K562 (cell line): ENCODE measurements around the gene CFAP73. TPM values are rescaled to one million over a fixed set of nuclear protein-coding genes. Genes with fewer than 3 reads are reported as not detected.

Experiments
- ATAC-seq: fragments of 200-7000 bp; cut with Tn5 transposase; 3 replicates; pipeline ENCODE4 v1.9.1; 2020; ENCODE audit warnings: moderate library complexity
- BruUV-seq: library from RNA; stranded (reverse); fragments of 400-500 nt; replicated peaks from 2 replicates; lab custom pipeline; 2021; lab: Mats Ljungman, UMichigan
- CTCF ChIA-PET: fragments of 300-600 bp; formaldehyde crosslinking; extraction: SDS; loops from one replicate; lab custom pipeline; 2021; ENCODE audit warnings: low intra/inter-chr PET ratio; lab: Yijun Ruan, JAX
- POLR2A ChIA-PET: fragments of 300-600, 350-650 bp; sonication (Branson Sonifier 250); formaldehyde crosslinking; extraction: SDS; loops from one replicate; lab custom pipeline; 2021; ENCODE audit warnings: antibody characterized with exemption, inconsistent platforms; lab: Yijun Ruan, JAX
- DNase-seq, 4 experiments: peaks; one replicate each; pipeline versions ENCODE4 v3.0.0 to v3.0.0-alpha.2; 2011 to 2018; ENCODE audit warnings: low spot score in 3 of 4, mixed read lengths in 3 of 4; ENCODE audit errors: extremely low read depth in 1 of 4
- FAIRE-seq: peaks from 2 replicates; lab custom pipeline; 2011; peaks lifted over from hg19 to GRCh38; lab: Jason Lieb, UNC
- H2AFZ ChIP-seq: 2 replicates; pipeline ENCODE4 v1.6.0; 2011; ENCODE audit warnings: low read depth, low read length, control low read depth, inconsistent platforms
- H3K27ac ChIP-seq: fragments of 200-600 bp; 3 replicates; pipeline ENCODE4 v1.8.0; 2011; ENCODE audit warnings: low read depth, mild to moderate bottlenecking, control low read depth, inconsistent platforms, low read length, moderate library complexity, mixed read lengths; ENCODE audit errors: extremely low read depth
- H3K27me3 ChIP-seq, 2 experiments: fragments of 300-600 bp in 1 of 2; 2 replicates in 1 of 2; 3 replicates in 1 of 2; pipeline versions ENCODE4 v1.6.0 to v1.8.0; 2011; ENCODE audit warnings: inconsistent platforms in 2 of 2, low read length in 2 of 2, mild to moderate bottlenecking in 1 of 2, mixed read lengths in 1 of 2, moderate library complexity in 1 of 2; ENCODE audit not compliant: control insufficient read depth in 2 of 2, insufficient read depth in 2 of 2
- H3K36me3 ChIP-seq: fragments of 300-600 bp; 3 replicates; pipeline ENCODE4 v1.8.0; 2011; ENCODE audit warnings: mild to moderate bottlenecking, low read length, inconsistent platforms; ENCODE audit not compliant: control insufficient read depth, insufficient read depth
- H3K4me1 ChIP-seq, 2 experiments: fragments of 200-600 bp in 1 of 2; replicated peaks in 1 of 2; 2 replicates in 1 of 2; 3 replicates in 1 of 2; pipeline versions ENCODE4 v1.5.1 to v1.8.0; 2011; ENCODE audit warnings: inconsistent platforms in 2 of 2, low read length in 2 of 2, mild to moderate bottlenecking in 1 of 2, mixed read lengths in 1 of 2, moderate library complexity in 1 of 2; ENCODE audit not compliant: control insufficient read depth in 2 of 2, insufficient read depth in 2 of 2
- H3K4me2 ChIP-seq: 2 replicates; pipeline ENCODE4 v1.6.1; 2011; ENCODE audit warnings: low read length, control low read depth, inconsistent platforms, mixed read lengths; ENCODE audit not compliant: insufficient read depth
- H3K4me3 ChIP-seq: fragments of 200-600 bp; sonication (generic), shearing (Covaris generic); 2 replicates; pipeline ENCODE4 v1.5.1; 2016; ENCODE audit warnings: control low read depth, inconsistent platforms
- H3K79me2 ChIP-seq: fragments of 200-600 bp; 3 replicates; pipeline ENCODE4 v1.8.0; 2011; ENCODE audit warnings: low read length, inconsistent platforms; ENCODE audit not compliant: control insufficient read depth, insufficient read depth
- H3K9ac ChIP-seq, 2 experiments: 2 replicates each; pipeline versions ENCODE4 v1.6.0 to v1.6.1; 2011; ENCODE audit warnings: low read depth in 2 of 2, low read length in 2 of 2, control low read depth in 1 of 2, inconsistent platforms in 1 of 2, mild to moderate bottlenecking in 1 of 2, mixed read lengths in 1 of 2; ENCODE audit not compliant: insufficient read depth in 1 of 2
- H3K9me1 ChIP-seq: one replicate; pipeline ENCODE4 v1.6.0; 2011; ENCODE audit warnings: inconsistent platforms, mild to moderate bottlenecking, low read length, moderate library complexity; ENCODE audit not compliant: control insufficient read depth, insufficient read depth
- H3K9me3 ChIP-seq: replicated peaks from 2 replicates; pipeline ENCODE4 v1.5.1; 2011; ENCODE audit warnings: low read depth, low read length, inconsistent platforms; ENCODE audit not compliant: control insufficient read depth, insufficient read depth
- H4K20me1 ChIP-seq: replicated peaks from 2 replicates; pipeline ENCODE4 v1.6.1; 2011; ENCODE audit warnings: low read length, inconsistent platforms, mixed read lengths; ENCODE audit not compliant: control insufficient read depth, insufficient read depth
- FOXA1 ChIP-seq: fragments of 450-650 bp; IDR thresholded peaks from 2 replicates; pipeline ENCODE4 v1.6.1; 2016; ENCODE audit warnings: mild to moderate bottlenecking, borderline replicate concordance
- MAZ ChIP-seq, 2 experiments: fragments of 450-650 bp in 1 of 2; sonication (generic) in 1 of 2; formaldehyde crosslinking; IDR thresholded peaks in 1 of 2; conservative IDR thresholded peaks in 1 of 2; 2 replicates each; pipeline versions ENCODE4 v1.4.0 to v1.5.0; 2020; ENCODE audit warnings: mild to moderate bottlenecking in 1 of 2, missing genetic modification reagents in 1 of 2
- MBD1 ChIP-seq: fragments of 250-450 bp; sonication (Bioruptor Pico); IDR thresholded peaks from 2 replicates; pipeline ENCODE4 v1.8.0; 2022; ENCODE audit warnings: inconsistent platforms
- MCM7 ChIP-seq, 2 experiments: fragments of 450-650 bp; IDR thresholded peaks; 2 replicates each; pipeline ENCODE4 v1.6.1; 2016 to 2018
- RBM17 ChIP-seq: fragments of 200-400 bp; formaldehyde crosslinking; IDR thresholded peaks from 2 replicates; pipeline ENCODE4 v1.6.1; 2017; ENCODE audit warnings: low read depth, mild to moderate bottlenecking, low read length, borderline replicate concordance
- STAG1 ChIP-seq: sonication (generic); formaldehyde crosslinking; IDR thresholded peaks from 2 replicates; pipeline ENCODE4 v1.5.0; 2020; ENCODE audit warnings: missing genetic modification reagents, borderline replicate concordance
- TBP ChIP-seq: optimal IDR thresholded peaks from 2 replicates; pipeline ENCODE3; 2011; ENCODE audit warnings: low read depth, low read length, improper control_type of control experiment
- TSC22D4 ChIP-seq: fragments of 450-650 bp; IDR thresholded peaks from 2 replicates; pipeline ENCODE4 v1.6.1; 2016; ENCODE audit warnings: missing genetic modification characterization, missing biosample characterization, control low read depth
- ZBTB40 ChIP-seq, 2 experiments: fragments of 450-650 bp in 1 of 2; sonication (generic) in 1 of 2; formaldehyde crosslinking in 1 of 2; IDR thresholded peaks; 2 replicates each; pipeline versions ENCODE4 v1.7.1 to v1.9.0; 2016 to 2022; ENCODE audit warnings: inconsistent platforms in 1 of 2, mild to moderate bottlenecking in 1 of 2, missing genetic modification reagents in 1 of 2
- ZC3H4 ChIP-seq: sonication (generic); formaldehyde crosslinking; IDR thresholded peaks from 2 replicates; pipeline ENCODE4 v1.9.0; 2021; ENCODE audit warnings: missing genetic modification reagents, borderline replicate concordance
- WGBS: fragments of 100-300 bp; shearing (Covaris generic); methylation state at CpG from one replicate; pipeline ENCODE4 v1.1.6; 2016; ENCODE audit warnings: low coverage, mixed read lengths; ENCODE audit not compliant: insufficient coverage; ENCODE audit errors: missing lambda C conversion rate; 5-methylcytosine and 5-hydroxymethylcytosine counted together
- in situ Hi-C: fragments of 300-500 bp; cut with MboI; formaldehyde crosslinking; loops from 4 replicates; pipeline ENCODE4 v1.15.0; 2018; ENCODE audit warnings: inconsistent platforms, mixed read lengths
- intact Hi-C: fragments of 100-400 bp; cut with micrococcal nuclease; formaldehyde crosslinking; loops from 2 replicates; pipeline ENCODE4 v1.14.2; 2022
- polyA plus RNA-seq, 8 experiments: library from polyadenylated mRNA; depleted of rRNA in 4 of 8; stranded (reverse) in 5 of 8; unstranded in 3 of 8; fragments of >200 nt; fragmentation: Nextera tagmentation in 2 of 8; fragmentation: Illumina TruSeq in 1 of 8; extraction: Ambion mirVana in 2 of 8; extraction: Trizol in 1 of 8; gene quantifications; 2 replicates each; pipeline versions ENCODE4 v1.2.1 to v1.2.3, GENCODE V29; 2011 to 2014; ENCODE audit warnings: inconsistent platforms in 1 of 8, missing spikeins in 1 of 8
- total RNA-seq, 7 experiments: library from RNA; depleted of rRNA in 6 of 7; stranded (reverse); fragments of >200 nt in 6 of 7; fragmentation: Illumina TruSeq in 2 of 7; extraction: Trizol in 2 of 7; gene quantifications; 2 replicates each; pipeline versions ENCODE4 v1.2.1 to v1.2.3, GENCODE V29; 2011 to 2021; ENCODE audit warnings: low replicate concordance in 1 of 7

Gene CFAP73
- total and polyA plus RNA-seq, 9 of the 15 experiments (the other 6 are each of a cell fraction or from before 2014, with no cell fraction given), result not detected

GRCh38 chr12:113114447-113115178, 34.9 kb upstream of the CFAP73 start:
- ChIA-PET CTCF (no interaction called here), POLR2A (interaction anchor here (0.6 to 1.2 kb wide), 5 partner anchors 9 to 517 kb away, joined by 3 to 4 read pairs (median 3); no protein-coding TSS in a partner anchor)
- Histone ChIP-seq H2AFZ (no peak overlapping the region), H3K79me2 (no peaks in the 10 kb centered on the region), H3K4me2 (no peak overlapping the region), H3K9ac (no peak overlapping the region), H4K20me1 (peaks cover 13% of the 10 kb centered on the region; the same call in 1 of the 2 replicates), H3K4me3 (no peak overlapping the region), H3K9me3 (no peaks in the 10 kb centered on the region), H3K27me3 (peaks cover 31 to 62% of the 10 kb centered on the region in 2 experiments; a peak in 4 of 5 replicates), H3K36me3 (no peaks in the 10 kb centered on the region), H3K27ac (no peak overlapping the region), H3K4me1 (peaks cover 0 to 21% of the 10 kb centered on the region in 2 experiments; a peak in 1 of 5 replicates), H3K9me1 (peaks cover 2% of the 10 kb centered on the region)
- no TSS peak for BruUV-seq
- no peak for ATAC-seq
- intact Hi-C loops (no loop called here), in situ Hi-C loops (no loop called here)
- no peak for FAIRE-seq
- 4% methylated on average over 18 of the region's 19 CpGs for WGBS
- no peak for DNase-seq
- no peak for TF ChIP-seq FOXA1
- TF ChIP-seq RBM17, result no peak
- TF ChIP-seq ZBTB40 (IDR thresholded peaks at IDR 0.05), result 0 out of 2 replicates have a peak, but pooled peaks have one; percentile 15
- no peak for TF ChIP-seq ZBTB40 (CRISPR knock-in tag; IDR thresholded peaks at IDR 0.05)
- no peak for TF ChIP-seq MAZ (CRISPR knock-in tag; conservative IDR thresholded peaks at IDR 0.05 in 1 of 2, IDR thresholded peaks at IDR 0.05 in 1 of 2)
- no peak for TF ChIP-seq ZC3H4 (CRISPR knock-in tag)
- no peak for TF ChIP-seq MBD1 (CRISPR knock-in tag)
- peak; percentile 97 for TF ChIP-seq TBP
- TF ChIP-seq MCM7 (IDR thresholded peaks at IDR 0.05), result no peak
- no peak for TF ChIP-seq TSC22D4 (tag)
- no peak for TF ChIP-seq STAG1 (CRISPR knock-in tag)
